ENCODE results near the gene ENDOD1. TPM values are rescaled to one million over a fixed set of nuclear protein-coding genes. Genes with fewer than 3 reads are reported as not detected.

The ENDOD1 gene
- total RNA-seq, 2 donors from 2014 or later: 49.6 to 79.8 TPM

- intact Hi-C loops (cut with DNase I): no loop called here
- TF ChIP-seq POLR2AphosphoS5 (IDR thresholded peaks at IDR 0.05): peak; percentile 29
- no peak for TF ChIP-seq CTCF (IDR thresholded peaks at IDR 0.05)
- H3K27ac ChIP-seq: peak overlapping the region; percentile 29 to 33
- no peak overlapping the region for H3K4me3 ChIP-seq
- H3K27me3 ChIP-seq (replicated peaks; ENCODE audit: insufficient read depth): no peaks in the 10 kb centered on the region
- H3K4me1 ChIP-seq (replicated peaks): peaks cover 7% of the 10 kb centered on the region
- DNase-seq (ENCODE audit: low spot score): no peak
- 35% methylated on average over 4 of the region's 4 CpGs for WGBS
- no peaks in the 10 kb centered on the region for H3K36me3 ChIP-seq
- no peaks in the 10 kb centered on the region for H3K9me3 ChIP-seq
Measured at GRCh38 chr11:95081412-95081811, 8.2 kb upstream of the ENDOD1 start.

GRCh38 chr11:95082576-95083001 lies 7.1 kb upstream of the ENDOD1 start:
- no peak for DNase-seq (ENCODE audit: low spot score)
- TF ChIP-seq POLR2A (IDR thresholded peaks at IDR 0.05) (no peak), CTCF (IDR thresholded peaks at IDR 0.05) (no peak), POLR2AphosphoS5 (IDR thresholded peaks at IDR 0.05) (no peak)
- Histone ChIP-seq H3K4me1 (replicated peaks) (no peaks in the 10 kb centered on the region), H3K36me3 (no peaks in the 10 kb centered on the region), H3K4me3 (no peak overlapping the region), H3K9me3 (no peaks in the 10 kb centered on the region), H3K27ac (no peak overlapping the region), H3K27me3 (replicated peaks; ENCODE audit: insufficient read depth) (no peaks in the 10 kb centered on the region)
- intact Hi-C loops (cut with DNase I): no loop called here
- WGBS: 87% methylated on average over 2 of the region's 2 CpGs

- DNase-seq (ENCODE audit: low spot score): no peak
- Histone ChIP-seq H3K9me3 (no peaks in the 10 kb centered on the region), H3K4me3 (no peak overlapping the region), H3K4me1 (replicated peaks) (no peaks in the 10 kb centered on the region), H3K27ac (no peak overlapping the region), H3K27me3 (replicated peaks; ENCODE audit: insufficient read depth) (no peaks in the 10 kb centered on the region), H3K36me3 (no peaks in the 10 kb centered on the region)
- intact Hi-C loops (cut with DNase I): no loop called here
- TF ChIP-seq POLR2AphosphoS5 (IDR thresholded peaks at IDR 0.05) (no peak), POLR2A (IDR thresholded peaks at IDR 0.05) (no peak), CTCF (IDR thresholded peaks at IDR 0.05) (no peak)
Measured at GRCh38 chr11:95084509-95084908, 5.1 kb upstream of the ENDOD1 start.

GRCh38 chr11:95085117-95085816 lies 4.4 kb upstream of the ENDOD1 start:
- TF ChIP-seq POLR2AphosphoS5 (IDR thresholded peaks at IDR 0.05) (no peak), POLR2A (IDR thresholded peaks at IDR 0.05) (no peak), CTCF (IDR thresholded peaks at IDR 0.05) (no peak)
- no peak for DNase-seq (ENCODE audit: low spot score)
- intact Hi-C loops (cut with DNase I): loop anchor here (5.0 kb wide), 1 partner anchor 67 kb away; no protein-coding TSS in a partner anchor
- Histone ChIP-seq H3K27me3 (replicated peaks; ENCODE audit: insufficient read depth) (no peaks in the 10 kb centered on the region), H3K4me3 (no peak overlapping the region), H3K4me1 (replicated peaks) (no peaks in the 10 kb centered on the region), H3K36me3 (no peaks in the 10 kb centered on the region), H3K27ac (no peak overlapping the region), H3K9me3 (no peaks in the 10 kb centered on the region)
- WGBS: 91% methylated on average over 3 of the region's 3 CpGs

- Histone ChIP-seq H3K4me3 (no peak overlapping the region), H3K9me3 (no peaks in the 10 kb centered on the region), H3K27me3 (replicated peaks; ENCODE audit: insufficient read depth) (no peaks in the 10 kb centered on the region), H3K36me3 (no peaks in the 10 kb centered on the region), H3K27ac (peak overlapping the region in 1 of 2 donors; percentile 5), H3K4me1 (replicated peaks) (peaks cover 2% of the 10 kb centered on the region)
- WGBS: 96% methylated on average over 2 of the region's 2 CpGs
- no peak for DNase-seq (ENCODE audit: low spot score)
- no peak for TF ChIP-seq CTCF (IDR thresholded peaks at IDR 0.05)
- no peak for TF ChIP-seq POLR2AphosphoS5 (IDR thresholded peaks at IDR 0.05)
- no peak for TF ChIP-seq POLR2A (IDR thresholded peaks at IDR 0.05)
- intact Hi-C loops (cut with DNase I): loop anchor here (5.0 kb wide), 1 partner anchor 66 kb away; no protein-coding TSS in a partner anchor
Measured at GRCh38 chr11:95086151-95086550, 3.5 kb upstream of the ENDOD1 start.

Data from prostate gland (tissue), 2 donors.